Measurements from ENCODE around the gene GABPB2. TPM values are rescaled to one million over a fixed set of nuclear protein-coding genes. Genes with fewer than 3 reads are reported as not detected.

The GABPB2 gene
- total RNA-seq, 1 donor from 2014 or later, result 3.7 TPM

DNA sequence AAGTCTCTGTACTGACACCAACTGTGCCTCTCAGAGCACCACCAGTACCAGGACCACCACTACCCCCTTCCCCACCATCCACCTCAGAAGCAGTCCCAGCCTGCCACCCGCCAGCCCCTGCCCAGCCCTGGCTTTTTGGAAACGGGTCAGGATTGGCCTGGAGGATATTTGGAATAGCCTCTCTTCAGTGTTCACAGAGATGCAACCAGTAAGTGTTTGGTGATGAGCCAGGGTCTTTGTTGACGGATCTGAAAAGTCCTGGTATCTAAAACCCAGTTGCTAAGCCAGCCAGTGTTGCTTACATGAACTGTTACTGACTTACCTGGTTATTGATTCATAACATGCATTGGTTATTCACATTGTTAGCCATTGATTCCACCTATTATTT lies 21.9 kb upstream of the GABPB2 start:
- Histone ChIP-seq H3K4me3 (ENCODE audit: low read depth, low read length) (peak overlapping the region; percentile 57), H3K27me3 (ENCODE audit: control insufficient read depth, insufficient read depth, low read length) (no peaks in the 10 kb centered on the region), H3K36me3 (ENCODE audit: control insufficient read depth, insufficient read depth, low read length) (peaks cover 1% of the 10 kb centered on the region)
- DNase-seq (ENCODE audit: low read depth), result no peak
- TF ChIP-seq, protein P1, sequence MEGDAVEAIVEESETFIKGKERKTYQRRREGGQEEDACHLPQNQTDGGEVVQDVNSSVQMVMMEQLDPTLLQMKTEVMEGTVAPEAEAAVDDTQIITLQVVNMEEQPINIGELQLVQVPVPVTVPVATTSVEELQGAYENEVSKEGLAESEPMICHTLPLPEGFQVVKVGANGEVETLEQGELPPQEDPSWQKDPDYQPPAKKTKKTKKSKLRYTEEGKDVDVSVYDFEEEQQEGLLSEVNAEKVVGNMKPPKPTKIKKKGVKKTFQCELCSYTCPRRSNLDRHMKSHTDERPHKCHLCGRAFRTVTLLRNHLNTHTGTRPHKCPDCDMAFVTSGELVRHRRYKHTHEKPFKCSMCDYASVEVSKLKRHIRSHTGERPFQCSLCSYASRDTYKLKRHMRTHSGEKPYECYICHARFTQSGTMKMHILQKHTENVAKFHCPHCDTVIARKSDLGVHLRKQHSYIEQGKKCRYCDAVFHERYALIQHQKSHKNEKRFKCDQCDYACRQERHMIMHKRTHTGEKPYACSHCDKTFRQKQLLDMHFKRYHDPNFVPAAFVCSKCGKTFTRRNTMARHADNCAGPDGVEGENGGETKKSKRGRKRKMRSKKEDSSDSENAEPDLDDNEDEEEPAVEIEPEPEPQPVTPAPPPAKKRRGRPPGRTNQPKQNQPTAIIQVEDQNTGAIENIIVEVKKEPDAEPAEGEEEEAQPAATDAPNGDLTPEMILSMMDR (IDR thresholded peaks at IDR 0.05; ENCODE audit: insufficient read depth, low read length, poor library complexity, severe bottlenecking), result no peak

- H3K4me3 ChIP-seq (ENCODE audit: low read depth, low read length), result no peak overlapping the region
- peaks cover 1% of the 10 kb centered on the region for H3K36me3 ChIP-seq (ENCODE audit: control insufficient read depth, insufficient read depth, low read length)
- H3K27me3 ChIP-seq (ENCODE audit: control insufficient read depth, insufficient read depth, low read length), result no peaks in the 10 kb centered on the region
- DNase-seq (ENCODE audit: low read depth), result no peak
- TF ChIP-seq, protein P1 (IDR thresholded peaks at IDR 0.05; ENCODE audit: insufficient read depth, low read length, poor library complexity, severe bottlenecking), result no peak
Observed at GRCh38 chr1:151049458-151049857, 21.1 kb upstream of the GABPB2 start.

DNA sequence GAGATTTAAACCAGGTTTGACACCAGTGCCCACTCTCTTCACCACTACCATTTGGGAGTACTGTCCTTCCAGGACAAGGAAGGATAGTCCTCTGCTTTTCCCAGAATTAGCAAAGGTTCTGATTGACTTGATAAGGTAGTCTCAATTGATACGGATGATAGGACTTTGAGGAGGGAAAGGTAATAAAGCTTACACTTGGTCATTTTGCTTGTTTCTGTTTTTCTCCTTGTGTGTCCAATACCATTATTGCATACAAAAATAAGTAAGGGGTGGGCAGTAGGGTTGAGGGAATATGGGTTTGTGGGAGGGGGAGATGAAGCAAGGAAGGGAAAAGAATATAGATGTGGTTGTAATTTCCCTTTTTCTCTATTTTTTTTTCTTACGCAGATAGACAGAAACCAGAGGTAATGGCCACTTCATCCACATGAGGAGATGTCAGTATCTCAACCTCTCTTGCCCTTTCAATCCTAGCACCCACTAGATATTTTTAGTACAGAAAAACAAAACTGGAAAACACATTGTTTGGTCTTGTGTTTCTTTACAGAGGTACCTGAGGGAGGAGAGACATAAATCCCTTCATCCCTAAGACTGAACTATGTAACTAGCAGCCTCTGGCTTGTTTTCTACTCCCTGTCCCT lies 20.4 kb upstream of the GABPB2 start:
- no peaks in the 10 kb centered on the region for H3K27me3 ChIP-seq (ENCODE audit: control insufficient read depth, insufficient read depth, low read length)
- DNase-seq (ENCODE audit: low read depth), result no peak
- no peak overlapping the region for H3K4me3 ChIP-seq (ENCODE audit: low read depth, low read length)
- peaks cover 3% of the 10 kb centered on the region for H3K36me3 ChIP-seq (ENCODE audit: control insufficient read depth, insufficient read depth, low read length)
- TF ChIP-seq, protein P1 (IDR thresholded peaks at IDR 0.05; ENCODE audit: insufficient read depth, low read length, poor library complexity, severe bottlenecking), result no peak

GRCh38 chr1:151051356-151052009 lies 19.1 kb upstream of the GABPB2 start:
- no peak overlapping the region for H3K4me3 ChIP-seq (ENCODE audit: low read depth, low read length)
- TF ChIP-seq, protein P1 (IDR thresholded peaks at IDR 0.05; ENCODE audit: insufficient read depth, low read length, poor library complexity, severe bottlenecking), result no peak
- DNase-seq (ENCODE audit: low read depth), result no peak
- H3K36me3 ChIP-seq (ENCODE audit: control insufficient read depth, insufficient read depth, low read length), result peaks cover 5% of the 10 kb centered on the region
- no peaks in the 10 kb centered on the region for H3K27me3 ChIP-seq (ENCODE audit: control insufficient read depth, insufficient read depth, low read length)

GRCh38 chr1:151054971-151055547 lies 15.5 kb upstream of the GABPB2 start:
- no peak for DNase-seq (ENCODE audit: low read depth)
- TF ChIP-seq, protein P1 (IDR thresholded peaks at IDR 0.05; ENCODE audit: insufficient read depth, low read length, poor library complexity, severe bottlenecking), result no peak
- no peak overlapping the region for H3K4me3 ChIP-seq (ENCODE audit: low read depth, low read length)
- peaks cover 5% of the 10 kb centered on the region for H3K36me3 ChIP-seq (ENCODE audit: control insufficient read depth, insufficient read depth, low read length)
- H3K27me3 ChIP-seq (ENCODE audit: control insufficient read depth, insufficient read depth, low read length), result no peaks in the 10 kb centered on the region

Data from kidney epithelial cell (primary cell).